Activated gamma-delta T cell treated with anti-CD3 and anti-CD28 coated beads, Interleukin-2, amount 50 U/mL, for 16 hours (primary cell): ENCODE measurements around the gene CYLC1.

ENCODE experiments used
- DNase-seq: peaks from one replicate; pipeline ENCODE4 v3.0.0-alpha.2; 2020; ENCODE audit warnings: low read depth

The CYLC1 gene, protein sequence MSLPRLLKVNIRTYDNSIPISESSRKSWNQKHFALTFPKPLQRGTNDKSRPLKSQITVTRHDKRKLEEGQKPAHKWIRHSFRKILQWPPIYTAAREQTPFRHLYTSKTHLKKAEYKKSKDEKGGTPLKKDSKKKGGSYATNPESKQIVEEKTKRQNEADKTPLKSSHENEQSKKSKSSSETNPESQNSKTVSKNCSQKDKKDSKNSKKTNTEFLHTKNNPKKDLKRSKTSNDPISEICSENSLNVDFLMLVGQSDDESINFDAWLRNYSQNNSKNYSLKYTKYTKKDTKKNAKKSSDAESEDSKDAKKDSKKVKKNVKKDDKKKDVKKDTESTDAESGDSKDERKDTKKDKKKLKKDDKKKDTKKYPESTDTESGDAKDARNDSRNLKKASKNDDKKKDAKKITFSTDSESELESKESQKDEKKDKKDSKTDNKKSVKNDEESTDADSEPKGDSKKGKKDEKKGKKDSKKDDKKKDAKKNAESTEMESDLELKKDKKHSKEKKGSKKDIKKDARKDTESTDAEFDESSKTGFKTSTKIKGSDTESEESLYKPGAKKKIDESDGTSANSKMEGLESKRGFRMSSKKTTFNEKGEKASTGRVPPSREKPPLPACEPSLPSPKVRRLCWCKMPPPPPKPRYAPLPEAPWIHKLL

GRCh38 chrX:83860846-83861245 is at the start of gene CYLC1:
CYLC1 (plus strand) TSS chrX:83861146; CDS start chrX:83861183, 37 bp downstream.
- DNase-seq: no peak

GRCh38 chrX:83819304-83819703 is 41.6 kb upstream of the CYLC1 start:
- DNase-seq: no peak

DNA sequence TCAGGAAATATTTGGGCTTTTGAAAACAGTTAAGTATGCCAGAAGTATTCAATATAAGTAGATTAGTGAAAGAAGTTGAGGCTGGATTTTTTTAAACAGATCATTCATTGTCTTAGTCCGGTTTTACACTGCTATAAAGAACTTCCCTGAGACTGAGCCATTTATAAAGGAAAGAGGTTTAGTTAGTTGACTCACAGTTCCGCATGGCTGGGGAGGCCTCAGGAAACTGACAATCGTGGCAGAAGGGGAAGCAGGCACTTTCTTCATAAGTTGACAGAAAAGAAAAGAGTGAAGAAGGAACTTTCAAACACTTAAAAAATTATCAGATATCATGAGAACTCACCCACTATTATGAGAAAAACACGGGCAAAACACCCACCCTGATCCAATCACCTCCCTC is 31.1 kb upstream of the CYLC1 start:
- no peak for DNase-seq

DNA sequence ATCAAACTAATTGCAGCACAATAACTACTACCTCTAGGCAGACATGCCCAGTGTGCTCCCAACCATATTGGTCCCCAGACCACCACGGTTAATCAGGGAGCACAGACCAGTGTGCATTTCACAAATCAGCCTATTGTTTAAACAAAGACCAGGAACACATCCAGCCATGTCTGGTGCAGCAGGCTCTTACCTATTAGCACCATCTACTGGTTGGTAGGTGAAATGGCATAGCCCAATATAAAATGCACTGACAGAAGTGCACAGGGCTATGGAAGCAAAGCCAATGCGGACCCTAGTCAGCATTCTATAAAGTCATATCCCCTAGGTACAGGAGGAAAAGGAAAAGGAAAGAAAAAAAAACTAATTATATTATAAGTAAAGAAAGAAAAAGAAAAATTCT is 15.5 kb upstream of the CYLC1 start:
- DNase-seq: no peak

GRCh38 chrX:83847339-83847738 is 13.6 kb upstream of the CYLC1 start:
- no peak for DNase-seq

GRCh38 chrX:83888585-83888984 is 27.6 kb downstream of the CYLC1 start:
- no peak for DNase-seq

DNA sequence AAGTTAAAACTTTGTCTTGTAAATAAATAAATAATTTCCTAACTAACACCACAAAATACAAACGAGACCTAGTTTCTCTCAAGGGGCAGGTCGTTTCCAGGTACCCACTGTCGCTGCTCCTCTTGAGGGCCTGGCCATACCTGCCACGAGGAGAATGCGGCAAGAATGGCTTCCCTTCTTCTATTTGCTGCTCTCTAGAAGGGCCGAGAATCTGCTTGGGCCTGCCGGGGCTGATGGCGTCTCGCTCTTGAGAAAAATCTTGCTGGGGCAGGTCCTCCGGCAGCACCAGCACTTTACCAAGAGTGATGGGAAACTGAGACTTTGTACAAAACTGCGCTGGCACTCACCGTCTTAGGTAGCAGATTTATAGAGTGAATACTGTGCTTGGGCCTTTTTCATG is 31.5 kb downstream of the CYLC1 start:
- no peak for DNase-seq

DNA sequence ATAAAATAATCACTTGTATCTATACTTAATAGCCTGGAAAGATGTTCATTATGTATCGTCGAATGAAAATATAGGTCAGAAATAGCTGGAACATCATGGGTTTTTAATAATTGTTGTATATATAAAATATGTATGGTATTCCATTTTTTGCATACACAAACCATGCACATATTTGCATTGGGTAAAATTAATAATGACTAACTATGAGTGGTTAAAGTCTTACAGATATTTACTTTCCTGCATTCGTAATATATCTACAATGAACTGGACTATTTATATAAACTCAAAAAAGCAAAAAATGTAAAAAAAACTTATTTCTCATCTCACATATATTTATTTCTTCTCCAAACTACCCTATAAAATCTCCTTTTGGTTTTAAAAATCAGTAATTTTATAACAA is 46.0 kb downstream of the CYLC1 start:
- DNase-seq: no peak

DNA sequence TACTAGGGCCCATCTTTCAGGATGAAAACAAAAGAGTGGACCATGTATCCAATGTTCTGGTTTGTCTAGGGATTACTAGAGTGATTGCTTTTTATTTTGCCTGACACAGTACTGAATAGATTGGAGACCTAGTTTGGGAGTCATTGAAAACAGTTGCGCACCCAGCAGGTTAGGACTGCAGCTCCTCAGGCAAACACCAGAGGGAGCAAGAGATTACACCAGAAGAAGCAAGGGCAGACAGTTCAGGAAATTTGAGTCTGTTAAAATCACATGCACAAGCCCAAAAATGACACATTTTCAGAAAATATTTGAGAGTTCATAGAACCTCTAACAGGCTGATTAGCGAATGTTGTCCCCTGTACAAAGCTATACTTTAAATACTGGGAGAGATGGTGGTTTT is 55.6 kb downstream of the CYLC1 start:
- DNase-seq: no peak

DNA sequence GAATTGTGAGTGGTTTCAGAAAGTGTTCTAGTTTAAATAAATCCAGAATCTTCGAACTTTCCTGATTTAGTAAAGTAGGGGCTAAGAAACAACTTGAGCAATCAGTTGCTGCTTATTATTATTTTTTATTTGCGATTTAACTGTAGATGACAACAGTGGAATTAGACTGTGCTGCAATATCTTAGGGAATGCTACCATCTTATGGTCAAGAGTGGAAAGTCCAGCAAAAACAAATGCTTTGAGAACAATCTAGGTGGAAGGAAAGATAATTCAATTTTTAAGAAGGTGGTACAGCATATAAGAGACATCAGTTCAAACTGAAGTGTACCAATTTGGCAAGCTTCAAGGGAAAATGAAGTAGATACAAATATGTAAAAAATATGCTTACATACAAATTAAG is 73.3 kb downstream of the CYLC1 start:
- DNase-seq: no peak
